Measurements from ENCODE around the gene NPAS3. TPM values are rescaled to one million over a fixed set of nuclear protein-coding genes. Genes with fewer than 3 reads are reported as not detected.

NPAS3 gene
- total and polyA plus RNA-seq, 2 of the 8 experiments (the other 6 are each of a cell fraction or from before 2014, with no cell fraction given) = 0.11 to 0.60 TPM

- H4K8ac ChIP-seq (ENCODE audit: extremely low read depth, insufficient read depth, low read length) = no peak overlapping the region
- no peak overlapping the region for H3K18ac ChIP-seq (ENCODE audit: extremely low read depth, low read length)
- H3K79me1 ChIP-seq (ENCODE audit: low read depth, low read length) = no peaks in the 10 kb centered on the region
- no peak overlapping the region for H3K9ac ChIP-seq (replicated peaks in 1 of 4; ENCODE audit: extremely low read depth in 1 of 4, low read depth in 3 of 4, low read length in 3 of 4)
- DNase-seq (ENCODE audit: low read depth in 1 of 2, low spot score in 2 of 2) (no peak), FAIRE-seq (no peak)
- H2BK12ac ChIP-seq (ENCODE audit: low read depth, low read length) = no peak overlapping the region
- H2AFZ ChIP-seq (ENCODE audit: low read length) = no peak overlapping the region
- CTCF ChIA-PET (ENCODE audit: partially characterized antibody) = interaction anchor here (0.7 to 1.1 kb wide), 2 partner anchors 21 to 1441 kb away, joined by 3 to 4 read pairs; no protein-coding TSS in a partner anchor
- WGBS, 2 experiments (ENCODE audit: extremely low coverage in 1 of 2, insufficient coverage in 1 of 2, insufficient read length in 1 of 2, insufficient replicate concordance in 2 of 2, low coverage in 1 of 2, low lambda C conversion rate in 2 of 2, missing lambda C conversion rate in 1 of 2) = 100% methylated on average over 1 of the region's 1 CpG; no CpG with 5 or more reads in 1 of the 2 experiments
- no peaks in the 10 kb centered on the region for H3K27me3 ChIP-seq (replicated peaks in 1 of 4; ENCODE audit: control insufficient read depth in 3 of 4, extremely low read depth in 1 of 4, insufficient read depth in 3 of 4, low read length in 3 of 4)
- H4K91ac ChIP-seq (replicated peaks; ENCODE audit: insufficient read length, low read length) = no peak overlapping the region
- no peak overlapping the region for H3K4ac ChIP-seq (replicated peaks; ENCODE audit: insufficient read length, low read depth, low read length)
- H3K56ac ChIP-seq (replicated peaks; ENCODE audit: insufficient read length, low read depth, low read length) = no peak overlapping the region
- H3K27ac ChIP-seq (ENCODE audit: low read depth, low read length) = no peak overlapping the region
- no peak overlapping the region for H2BK15ac ChIP-seq (ENCODE audit: low read length)
- no peaks in the 10 kb centered on the region for H3K79me2 ChIP-seq (ENCODE audit: control insufficient read depth in 1 of 2, insufficient read depth in 2 of 2, low read length in 2 of 2)
- H2BK20ac ChIP-seq (ENCODE audit: low read length) = no peak overlapping the region
- no peak overlapping the region for H3K23ac ChIP-seq (ENCODE audit: insufficient read length)
- H4K5ac ChIP-seq (ENCODE audit: insufficient read length, low read depth, low read length) = no peak overlapping the region
- no peak overlapping the region for H2AK5ac ChIP-seq (ENCODE audit: low read depth, low read length)
- POLR2A ChIA-PET (ENCODE audit: partially characterized antibody) = no interaction called here
- H4K20me1 ChIP-seq (replicated peaks in 1 of 2; ENCODE audit: control insufficient read depth in 1 of 2, insufficient read depth in 2 of 2, low read length in 2 of 2) = no peaks in the 10 kb centered on the region
- no peak overlapping the region for H3K4me2 ChIP-seq (ENCODE audit: insufficient read depth in 1 of 2, low read depth in 2 of 2, low read length in 2 of 2)
- no peaks in the 10 kb centered on the region for H3K36me3 ChIP-seq (ENCODE audit: control insufficient read depth in 2 of 4, insufficient read depth in 4 of 4, low read length in 3 of 4)
- H3K23me2 ChIP-seq (ENCODE audit: low read depth, low read length) = no peaks in the 10 kb centered on the region
- H2BK5ac ChIP-seq (ENCODE audit: low read depth, low read length) = no peak overlapping the region
- no peak overlapping the region for H3K14ac ChIP-seq (ENCODE audit: insufficient read length)
- H3K4me3 ChIP-seq (ENCODE audit: extremely low read depth in 1 of 4, insufficient read depth in 2 of 4, low read depth in 3 of 4, low read length in 4 of 4) = no peak overlapping the region
- no peak for TF ChIP-seq ASH2L (IDR thresholded peaks at IDR 0.05; ENCODE audit: low read length)
- TF ChIP-seq KDM4A (IDR thresholded peaks at IDR 0.05; ENCODE audit: low read depth, low read length, severe bottlenecking) = no peak
- TF ChIP-seq CBX8 (IDR thresholded peaks at IDR 0.05; ENCODE audit: borderline replicate concordance, low read depth, low read length) = no peak
- H3K9me3 ChIP-seq (ENCODE audit: insufficient read depth in 2 of 2, low read depth in 1 of 2, low read length in 1 of 2) = no peaks in the 10 kb centered on the region
- peaks cover 2 to 7% (median 4%) of the 10 kb centered on the region in 4 experiments; a peak in 5 of 7 replicates for H3K4me1 ChIP-seq (replicated peaks in 1 of 4; ENCODE audit: control insufficient read depth in 3 of 4, insufficient read depth in 4 of 4, low read length in 3 of 4)
- no peak overlapping the region for H2BK120ac ChIP-seq (replicated peaks; ENCODE audit: low read depth, low read length)
Measured at GRCh38 chr14:33610121-33610520, 671.4 kb downstream of the NPAS3 start.

All from H1 (cell line).